Measurements from ENCODE around the gene HDAC1.

DNA sequence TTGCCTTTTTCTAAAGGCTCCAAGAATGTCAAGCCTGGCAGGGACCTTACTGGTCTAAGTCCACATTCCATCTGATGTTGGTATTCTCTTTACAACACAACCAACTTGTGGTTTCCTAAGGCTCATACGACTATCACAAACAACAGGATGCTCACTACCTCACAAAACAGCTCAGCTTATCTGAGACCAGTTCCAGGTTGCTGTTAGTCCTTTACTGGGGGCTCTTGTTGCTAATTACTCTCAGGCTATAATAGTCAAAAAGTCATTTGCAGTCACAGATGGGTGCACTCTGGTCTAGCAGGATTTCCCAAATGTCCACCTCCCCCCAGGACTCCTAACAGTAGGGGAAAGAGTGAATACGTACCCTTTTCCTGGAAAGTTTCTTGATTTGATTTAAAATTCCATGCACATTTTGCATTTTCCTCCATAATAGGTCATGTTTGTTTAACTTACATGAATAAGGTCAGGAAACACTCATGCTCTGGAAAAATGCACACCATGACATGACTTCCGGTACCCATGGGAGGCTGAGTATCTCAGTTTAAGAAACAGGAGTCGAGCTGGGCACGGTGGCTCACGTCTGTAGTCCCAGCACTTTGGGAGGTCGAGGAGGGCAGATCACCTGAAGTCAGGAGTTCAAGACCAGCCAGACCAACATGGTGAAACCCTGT, 24.8 kb upstream of the HDAC1 start:
- TF ChIP-seq TARDBP (IDR thresholded peaks at IDR 0.05) (no peak), SUZ12 (IDR thresholded peaks at IDR 0.05) (no peak), SP1 (IDR thresholded peaks at IDR 0.05) (no peak), L3MBTL2 (conservative IDR thresholded peaks at IDR 0.05) (no peak), FOXA1 (IDR thresholded peaks at IDR 0.05) (no peak), BHLHE40 (IDR thresholded peaks at IDR 0.05; ENCODE audit: borderline replicate concordance) (no peak), CTBP1 (IDR thresholded peaks at IDR 0.05; ENCODE audit: borderline replicate concordance) (no peak), FOXK2 (IDR thresholded peaks at IDR 0.05) (no peak), HDGF (IDR thresholded peaks at IDR 0.05; ENCODE audit: borderline replicate concordance) (no peak), NFRKB (IDR thresholded peaks at IDR 0.05) (no peak), FOXM1 (IDR thresholded peaks at IDR 0.05; ENCODE audit: borderline replicate concordance) (no peak)
- TF ChIP-seq, protein P1, sequence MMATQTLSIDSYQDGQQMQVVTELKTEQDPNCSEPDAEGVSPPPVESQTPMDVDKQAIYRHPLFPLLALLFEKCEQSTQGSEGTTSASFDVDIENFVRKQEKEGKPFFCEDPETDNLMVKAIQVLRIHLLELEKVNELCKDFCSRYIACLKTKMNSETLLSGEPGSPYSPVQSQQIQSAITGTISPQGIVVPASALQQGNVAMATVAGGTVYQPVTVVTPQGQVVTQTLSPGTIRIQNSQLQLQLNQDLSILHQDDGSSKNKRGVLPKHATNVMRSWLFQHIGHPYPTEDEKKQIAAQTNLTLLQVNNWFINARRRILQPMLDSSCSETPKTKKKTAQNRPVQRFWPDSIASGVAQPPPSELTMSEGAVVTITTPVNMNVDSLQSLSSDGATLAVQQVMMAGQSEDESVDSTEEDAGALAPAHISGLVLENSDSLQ (IDR thresholded peaks at IDR 0.05): no peak
